SK-N-SH (cell line): Measurements from ENCODE around the gene ERAL1.

ENCODE experiments used
- MXI1 ChIP-seq: IDR thresholded peaks from 2 replicates; pipeline ENCODE4 v1.6.1; 2012; ENCODE audit warnings: mild to moderate bottlenecking, low read depth, low read length, improper control_type of control experiment
- POLR2AphosphoS5 ChIP-seq: IDR thresholded peaks from 2 replicates; pipeline ENCODE4 v1.6.1; 2012; ENCODE audit warnings: low read depth, low read length
- RCOR1 ChIP-seq: fragments of 150-350 bp; IDR thresholded peaks from 2 replicates; pipeline ENCODE4 v1.6.1; 2017; ENCODE audit warnings: antibody characterized with exemption, low read length
- TAF1 ChIP-seq: IDR thresholded peaks from 2 replicates; pipeline ENCODE4 v1.6.1; 2012; ENCODE audit warnings: low read depth, mild to moderate bottlenecking, low read length, moderate library complexity, borderline replicate concordance
- TF ChIP-seq, protein P1 (sequence below): fragments of 200-600 bp; sonication (generic); IDR thresholded peaks from 2 replicates; pipeline ENCODE4 v1.6.1; 2017; ENCODE audit warnings: antibody characterized with exemption, mild to moderate bottlenecking, moderate library complexity
- TF ChIP-seq, protein P2 (sequence below): IDR thresholded peaks from 2 replicates; pipeline ENCODE4 v1.6.1; 2012; ENCODE audit warnings: mild to moderate bottlenecking, low read depth, low read length, moderate library complexity

DNA sequence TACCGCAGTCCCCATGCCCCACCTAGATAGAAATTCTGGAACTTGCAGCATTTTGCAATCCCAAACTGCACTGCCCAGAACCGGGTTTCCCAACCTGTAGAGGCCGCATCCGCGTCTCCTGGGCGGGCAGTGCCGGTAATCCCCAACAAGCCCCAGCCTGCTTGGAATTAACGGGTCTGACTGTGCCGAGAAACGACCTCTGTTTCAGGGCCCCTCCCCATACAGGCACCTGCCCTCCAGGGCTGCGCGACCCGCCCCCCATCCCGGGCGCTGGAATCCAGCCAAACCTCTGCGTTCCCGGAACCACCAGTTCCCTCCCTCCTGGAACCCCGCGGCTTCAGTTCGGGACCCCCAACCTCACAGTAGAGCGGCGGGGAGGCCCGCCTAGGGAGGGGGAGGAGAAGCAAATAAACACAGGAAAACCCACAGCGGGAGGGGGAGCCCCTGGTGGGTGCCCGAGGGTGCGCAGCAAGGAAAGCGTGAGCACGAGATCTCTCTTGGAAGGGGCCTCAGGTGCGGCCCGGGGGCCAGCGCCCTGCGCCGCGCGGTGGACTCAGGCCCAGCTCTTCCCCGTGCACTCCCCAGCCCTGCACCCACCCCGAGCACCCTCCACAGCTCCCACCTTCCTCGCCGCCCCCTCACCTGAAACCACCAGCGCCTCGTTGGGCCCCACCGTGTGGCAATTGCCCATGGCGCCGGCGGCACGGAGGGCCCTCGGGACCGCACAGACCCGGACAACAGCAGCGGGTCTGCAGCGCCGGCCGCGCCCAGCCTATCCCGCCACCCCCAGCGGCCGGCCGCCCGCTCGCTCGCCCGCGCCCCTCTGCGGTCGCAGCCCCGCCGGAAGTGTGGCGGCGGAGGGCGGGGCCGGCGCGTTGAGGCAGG, 42.3 kb downstream of the ERAL1 start, which contains the start of gene FLOT2:
- TF ChIP-seq MXI1: peak; percentile 40
- TF ChIP-seq RCOR1: no peak
- TF ChIP-seq, protein P1, sequence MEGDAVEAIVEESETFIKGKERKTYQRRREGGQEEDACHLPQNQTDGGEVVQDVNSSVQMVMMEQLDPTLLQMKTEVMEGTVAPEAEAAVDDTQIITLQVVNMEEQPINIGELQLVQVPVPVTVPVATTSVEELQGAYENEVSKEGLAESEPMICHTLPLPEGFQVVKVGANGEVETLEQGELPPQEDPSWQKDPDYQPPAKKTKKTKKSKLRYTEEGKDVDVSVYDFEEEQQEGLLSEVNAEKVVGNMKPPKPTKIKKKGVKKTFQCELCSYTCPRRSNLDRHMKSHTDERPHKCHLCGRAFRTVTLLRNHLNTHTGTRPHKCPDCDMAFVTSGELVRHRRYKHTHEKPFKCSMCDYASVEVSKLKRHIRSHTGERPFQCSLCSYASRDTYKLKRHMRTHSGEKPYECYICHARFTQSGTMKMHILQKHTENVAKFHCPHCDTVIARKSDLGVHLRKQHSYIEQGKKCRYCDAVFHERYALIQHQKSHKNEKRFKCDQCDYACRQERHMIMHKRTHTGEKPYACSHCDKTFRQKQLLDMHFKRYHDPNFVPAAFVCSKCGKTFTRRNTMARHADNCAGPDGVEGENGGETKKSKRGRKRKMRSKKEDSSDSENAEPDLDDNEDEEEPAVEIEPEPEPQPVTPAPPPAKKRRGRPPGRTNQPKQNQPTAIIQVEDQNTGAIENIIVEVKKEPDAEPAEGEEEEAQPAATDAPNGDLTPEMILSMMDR: peak; percentile 38
- TF ChIP-seq, protein P2, sequence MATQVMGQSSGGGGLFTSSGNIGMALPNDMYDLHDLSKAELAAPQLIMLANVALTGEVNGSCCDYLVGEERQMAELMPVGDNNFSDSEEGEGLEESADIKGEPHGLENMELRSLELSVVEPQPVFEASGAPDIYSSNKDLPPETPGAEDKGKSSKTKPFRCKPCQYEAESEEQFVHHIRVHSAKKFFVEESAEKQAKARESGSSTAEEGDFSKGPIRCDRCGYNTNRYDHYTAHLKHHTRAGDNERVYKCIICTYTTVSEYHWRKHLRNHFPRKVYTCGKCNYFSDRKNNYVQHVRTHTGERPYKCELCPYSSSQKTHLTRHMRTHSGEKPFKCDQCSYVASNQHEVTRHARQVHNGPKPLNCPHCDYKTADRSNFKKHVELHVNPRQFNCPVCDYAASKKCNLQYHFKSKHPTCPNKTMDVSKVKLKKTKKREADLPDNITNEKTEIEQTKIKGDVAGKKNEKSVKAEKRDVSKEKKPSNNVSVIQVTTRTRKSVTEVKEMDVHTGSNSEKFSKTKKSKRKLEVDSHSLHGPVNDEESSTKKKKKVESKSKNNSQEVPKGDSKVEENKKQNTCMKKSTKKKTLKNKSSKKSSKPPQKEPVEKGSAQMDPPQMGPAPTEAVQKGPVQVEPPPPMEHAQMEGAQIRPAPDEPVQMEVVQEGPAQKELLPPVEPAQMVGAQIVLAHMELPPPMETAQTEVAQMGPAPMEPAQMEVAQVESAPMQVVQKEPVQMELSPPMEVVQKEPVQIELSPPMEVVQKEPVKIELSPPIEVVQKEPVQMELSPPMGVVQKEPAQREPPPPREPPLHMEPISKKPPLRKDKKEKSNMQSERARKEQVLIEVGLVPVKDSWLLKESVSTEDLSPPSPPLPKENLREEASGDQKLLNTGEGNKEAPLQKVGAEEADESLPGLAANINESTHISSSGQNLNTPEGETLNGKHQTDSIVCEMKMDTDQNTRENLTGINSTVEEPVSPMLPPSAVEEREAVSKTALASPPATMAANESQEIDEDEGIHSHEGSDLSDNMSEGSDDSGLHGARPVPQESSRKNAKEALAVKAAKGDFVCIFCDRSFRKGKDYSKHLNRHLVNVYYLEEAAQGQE: no peak
- peak; percentile 59 for TF ChIP-seq POLR2AphosphoS5
- no peak for TF ChIP-seq TAF1
